H1 (cell line): ENCODE results near the gene EIF2S2. TPM values are rescaled to one million over a fixed set of nuclear protein-coding genes. Genes with fewer than 3 reads are reported as not detected.

Experiments
- CTCF ChIA-PET: fragments of 300-600 bp; sonication (Branson Sonifier 250); formaldehyde crosslinking; loops from one replicate; lab custom pipeline; 2021; ENCODE audit not compliant: partially characterized antibody; lab: Charles Lee
- POLR2A ChIA-PET: fragments of 300-600 bp; sonication (Branson Sonifier 250); formaldehyde crosslinking; loops from one replicate; lab custom pipeline; 2021; ENCODE audit warnings: inconsistent platforms; ENCODE audit not compliant: partially characterized antibody; lab: Charles Lee
- DNase-seq, 2 experiments: peaks; one replicate each; pipeline versions ENCODE4 v3.0.0 to v3.0.0-alpha.2; 2010 to 2022; ENCODE audit warnings: low spot score in 2 of 2, low read depth in 1 of 2, mixed read lengths in 1 of 2
- FAIRE-seq: peaks from 2 replicates; lab custom pipeline; 2011; peaks lifted over from hg19 to GRCh38; lab: Jason Lieb, UNC
- H2AFZ ChIP-seq: 2 replicates; pipeline ENCODE4 v1.8.1; 2012; ENCODE audit warnings: low read length, inconsistent platforms
- H2AK5ac ChIP-seq: 2 replicates; pipeline ENCODE4 v1.6.1; 2013; ENCODE audit warnings: low read depth, low read length
- H2BK120ac ChIP-seq: replicated peaks from 2 replicates; pipeline ENCODE3; 2013; ENCODE audit warnings: low read depth, low read length, inconsistent platforms
- H2BK12ac ChIP-seq: 2 replicates; pipeline ENCODE4 v1.6.1; 2013; ENCODE audit warnings: low read depth, low read length
- H2BK15ac ChIP-seq: 2 replicates; pipeline ENCODE4 v1.6.1; 2013; ENCODE audit warnings: low read length
- H2BK20ac ChIP-seq: 2 replicates; pipeline ENCODE4 v1.6.1; 2013; ENCODE audit warnings: low read length
- H2BK5ac ChIP-seq: 2 replicates; pipeline ENCODE4 v1.6.1; 2013; ENCODE audit warnings: low read depth, low read length
- H3K14ac ChIP-seq: 2 replicates; pipeline ENCODE4 v1.6.1; 2013; ENCODE audit warnings: inconsistent platforms; ENCODE audit not compliant: insufficient read length
- H3K18ac ChIP-seq: 2 replicates; pipeline ENCODE4 v1.6.1; 2013; ENCODE audit warnings: low read length; ENCODE audit errors: extremely low read depth
- H3K23ac ChIP-seq: 2 replicates; pipeline ENCODE4 v1.6.1; 2013; ENCODE audit warnings: inconsistent platforms; ENCODE audit not compliant: insufficient read length
- H3K23me2 ChIP-seq: 2 replicates; pipeline ENCODE4 v1.6.1; 2013; ENCODE audit warnings: low read depth, low read length
- H3K27ac ChIP-seq: 2 replicates; pipeline ENCODE4 v1.6.1; 2011; ENCODE audit warnings: low read depth, low read length, inconsistent platforms
- H3K27me3 ChIP-seq, 4 experiments: replicated peaks in 1 of 4; 1 replicate in 1 of 4; 2 replicates in 3 of 4; pipeline versions ENCODE4 v1.6.1 to v1.8.1; 2011 to 2013; ENCODE audit warnings: low read length in 3 of 4, mild to moderate bottlenecking in 3 of 4, inconsistent platforms in 2 of 4, mixed read lengths in 2 of 4, moderate library complexity in 1 of 4; ENCODE audit not compliant: control insufficient read depth in 3 of 4, insufficient read depth in 3 of 4; ENCODE audit errors: extremely low read depth in 1 of 4
- H3K36me3 ChIP-seq, 4 experiments: 2 replicates each; pipeline versions ENCODE4 v1.6.1 to v1.8.1; 2011 to 2013; ENCODE audit warnings: mild to moderate bottlenecking in 4 of 4, low read length in 3 of 4, moderate library complexity in 2 of 4, control low read depth in 1 of 4, inconsistent platforms in 1 of 4; ENCODE audit not compliant: insufficient read depth in 4 of 4, control insufficient read depth in 2 of 4
- H3K4ac ChIP-seq: replicated peaks from 2 replicates; pipeline ENCODE3; 2013; ENCODE audit warnings: low read length, low read depth, mixed read lengths, inconsistent platforms; ENCODE audit not compliant: insufficient read length
- H3K4me1 ChIP-seq, 4 experiments: replicated peaks in 1 of 4; 1 replicate in 1 of 4; 2 replicates in 3 of 4; pipeline versions ENCODE4 v1.6.1 to v1.8.1; 2011 to 2013; ENCODE audit warnings: low read length in 3 of 4, inconsistent platforms in 2 of 4, mixed read lengths in 1 of 4; ENCODE audit not compliant: insufficient read depth in 4 of 4, control insufficient read depth in 3 of 4
- H3K4me2 ChIP-seq, 2 experiments: 2 replicates each; pipeline versions ENCODE4 v1.6.1 to v1.8.1; 2011 to 2013; ENCODE audit warnings: low read depth in 2 of 2, low read length in 2 of 2, control low read depth in 1 of 2, inconsistent platforms in 1 of 2, mild to moderate bottlenecking in 1 of 2; ENCODE audit not compliant: insufficient read depth in 1 of 2
- H3K4me3 ChIP-seq, 4 experiments: fragments of 200-600, 300-600 bp in 1 of 4; sonication (generic), shearing (Covaris generic), sonication (Bioruptor Twin) in 1 of 4; 2 replicates each; pipeline versions ENCODE4 v1.5.1 to v1.8.1; 2011 to 2016; ENCODE audit warnings: low read length in 4 of 4, low read depth in 3 of 4, control low read depth in 2 of 4, inconsistent platforms in 2 of 4, mild to moderate bottlenecking in 2 of 4, mixed read lengths in 1 of 4, moderate library complexity in 1 of 4; ENCODE audit not compliant: insufficient read depth in 2 of 4; ENCODE audit errors: extremely low read depth in 1 of 4
- H3K56ac ChIP-seq: replicated peaks from 2 replicates; pipeline ENCODE3; 2013; ENCODE audit warnings: low read depth, mild to moderate bottlenecking, mixed read lengths, low read length, inconsistent platforms; ENCODE audit not compliant: insufficient read length
- H3K79me1 ChIP-seq: 2 replicates; pipeline ENCODE4 v1.6.1; 2013; ENCODE audit warnings: low read depth, low read length, control low read depth
- H3K79me2 ChIP-seq, 2 experiments: 2 replicates each; pipeline versions ENCODE4 v1.6.1 to v1.8.1; 2012 to 2013; ENCODE audit warnings: low read length in 2 of 2, mild to moderate bottlenecking in 2 of 2, inconsistent platforms in 1 of 2; ENCODE audit not compliant: insufficient read depth in 2 of 2, control insufficient read depth in 1 of 2
- H3K9ac ChIP-seq, 4 experiments: replicated peaks in 1 of 4; 1 replicate in 1 of 4; 2 replicates in 3 of 4; pipeline versions ENCODE4 v1.6.1 to v1.8.1; 2011 to 2013; ENCODE audit warnings: low read depth in 3 of 4, low read length in 3 of 4, control low read depth in 2 of 4, mild to moderate bottlenecking in 2 of 4, moderate library complexity in 2 of 4, inconsistent platforms in 1 of 4; ENCODE audit errors: extremely low read depth in 1 of 4
- H3K9me3 ChIP-seq, 2 experiments: 2 replicates each; pipeline versions ENCODE4 v1.6.1 to v1.8.1; 2012 to 2013; ENCODE audit warnings: mild to moderate bottlenecking in 2 of 2, moderate library complexity in 2 of 2, control low read depth in 1 of 2, inconsistent platforms in 1 of 2, low read depth in 1 of 2, low read length in 1 of 2, mixed read lengths in 1 of 2; ENCODE audit not compliant: insufficient read depth in 2 of 2
- H4K20me1 ChIP-seq, 2 experiments: replicated peaks in 1 of 2; 2 replicates each; pipeline versions ENCODE3 to v1.8.1; 2011 to 2013; ENCODE audit warnings: inconsistent platforms in 2 of 2, low read length in 2 of 2, mild to moderate bottlenecking in 1 of 2; ENCODE audit not compliant: insufficient read depth in 2 of 2, control insufficient read depth in 1 of 2
- H4K5ac ChIP-seq: 2 replicates; pipeline ENCODE4 v1.6.1; 2013; ENCODE audit warnings: low read length, low read depth, mixed read lengths, inconsistent platforms; ENCODE audit not compliant: insufficient read length
- H4K8ac ChIP-seq: 2 replicates; pipeline ENCODE4 v1.8.0; 2013; ENCODE audit warnings: mild to moderate bottlenecking, moderate library complexity, low read length, inconsistent platforms; ENCODE audit not compliant: insufficient read depth; ENCODE audit errors: extremely low read depth
- H4K91ac ChIP-seq: replicated peaks from 2 replicates; pipeline ENCODE3; 2013; ENCODE audit warnings: low read length, mixed read lengths, inconsistent platforms; ENCODE audit not compliant: insufficient read length
- CBX8 ChIP-seq: fragments of 300-800, 300-1000 bp; sonication (generic); IDR thresholded peaks from 2 replicates; pipeline ENCODE4 v1.7.1; 2016; ENCODE audit warnings: low read depth, low read length, borderline replicate concordance
- POLR2AphosphoS5 ChIP-seq: IDR thresholded peaks from 2 replicates; pipeline ENCODE4 v1.6.1; 2011; ENCODE audit warnings: low read depth, low read length
- POU5F1 ChIP-seq: IDR thresholded peaks from 2 replicates; pipeline ENCODE4 v1.6.1; 2011; ENCODE audit warnings: low read depth, mild to moderate bottlenecking, low read length, moderate library complexity
- SIN3A ChIP-seq, 2 experiments: IDR thresholded peaks in 1 of 2; conservative IDR thresholded peaks in 1 of 2; 2 replicates each; pipeline ENCODE4 v1.6.1; 2011 to 2012; ENCODE audit warnings: low read length in 2 of 2, improper control_type of control experiment in 1 of 2, low read depth in 1 of 2, mild to moderate bottlenecking in 1 of 2
- WGBS, 2 experiments: shearing (Covaris generic) in 1 of 2; methylation state at CpG; one replicate each; pipeline versions ENCODE4 v1.1.6 to v1.1.7; 2013 to 2015; ENCODE audit warnings: low lambda C conversion rate in 2 of 2, mixed read lengths in 2 of 2, inconsistent platforms in 1 of 2, low coverage in 1 of 2, missing lambda C conversion rate in 1 of 2; ENCODE audit not compliant: insufficient replicate concordance in 2 of 2, insufficient coverage in 1 of 2, insufficient read length in 1 of 2; ENCODE audit errors: extremely low coverage in 1 of 2, missing lambda C conversion rate in 1 of 2; 5-methylcytosine and 5-hydroxymethylcytosine counted together
- polyA plus RNA-seq, 7 experiments: library from polyadenylated mRNA; depleted of rRNA in 3 of 7; stranded (reverse) in 5 of 7; unstranded in 2 of 7; fragments of >200 nt in 5 of 7; fragments of 200-250 nt in 2 of 7; gene quantifications; 1 replicate in 5 of 7; 2 replicates in 1 of 7; 4 replicates in 1 of 7; pipeline versions ENCODE4 v1.2.1 to v1.2.3, GENCODE V29; 2011 to 2013; ENCODE audit warnings: missing spikeins in 2 of 7, mixed read lengths in 2 of 7
- total RNA-seq: library from RNA; stranded (reverse); fragmentation: NEBNext Ultra II Directional; extraction: Animal tissue kit (Norgen Biotek cat#: 25700); gene quantifications from 2 replicates; pipeline ENCODE4 v1.2.1, GENCODE V29; 2021
- TF ChIP-seq, protein P1 (sequence below): IDR thresholded peaks from 2 replicates; pipeline ENCODE4 v1.6.1; 2012; ENCODE audit warnings: inconsistent platforms

The EIF2S2 gene
- total and polyA plus RNA-seq, 2 of the 8 experiments (the other 6 are each of a cell fraction or from before 2014, with no cell fraction given) = 59.5 to 142 TPM

- H3K4me2 ChIP-seq = peak overlapping the region; percentile 14 to 28; a peak in 3 of 4 replicates
- peaks cover 0 to 6% (median 0%) of the 10 kb centered on the region in 4 experiments; a peak in 3 of 7 replicates for H3K4me1 ChIP-seq
- no peak overlapping the region for H3K4ac ChIP-seq
- no peak overlapping the region for H2BK120ac ChIP-seq
- peaks cover 13 to 44% (median 25%) of the 10 kb centered on the region in 4 experiments for H3K36me3 ChIP-seq
- no peak overlapping the region for H2AFZ ChIP-seq
- no peaks in the 10 kb centered on the region for H3K9me3 ChIP-seq
- H4K8ac ChIP-seq = no peak overlapping the region
- H3K27ac ChIP-seq = no peak overlapping the region
- H3K9ac ChIP-seq = no peak overlapping the region
- H3K4me3 ChIP-seq = peak overlapping the region in 1 of 4 experiments; percentile 34; a peak in 2 of 8 replicates
- no peak overlapping the region for H3K23ac ChIP-seq
- WGBS, 2 experiments = 90% methylated on average over 4 of the region's 4 CpGs; no CpG with 5 or more reads in 1 of the 2 experiments
- peaks cover 29 to 32% of the 10 kb centered on the region in 2 experiments for H4K20me1 ChIP-seq
- H2BK12ac ChIP-seq = no peak overlapping the region
- peaks cover 5% of the 10 kb centered on the region; the same call in 1 of the 2 replicates for H3K79me1 ChIP-seq
- no peak overlapping the region for H2BK20ac ChIP-seq
- H3K27me3 ChIP-seq = no peaks in the 10 kb centered on the region
- H4K5ac ChIP-seq = no peak overlapping the region
- TF ChIP-seq CBX8 (no peak), POU5F1 (no peak), SIN3A (conservative IDR thresholded peaks at IDR 0.05 in 1 of 2, IDR thresholded peaks at IDR 0.05 in 1 of 2; ENCODE audit: low read depth in 1 of 2, low read length in 2 of 2) (no peak), POLR2AphosphoS5 (0 out of 2 replicates have a peak, but pooled peaks have one; percentile 19)
- TF ChIP-seq, protein P1, sequence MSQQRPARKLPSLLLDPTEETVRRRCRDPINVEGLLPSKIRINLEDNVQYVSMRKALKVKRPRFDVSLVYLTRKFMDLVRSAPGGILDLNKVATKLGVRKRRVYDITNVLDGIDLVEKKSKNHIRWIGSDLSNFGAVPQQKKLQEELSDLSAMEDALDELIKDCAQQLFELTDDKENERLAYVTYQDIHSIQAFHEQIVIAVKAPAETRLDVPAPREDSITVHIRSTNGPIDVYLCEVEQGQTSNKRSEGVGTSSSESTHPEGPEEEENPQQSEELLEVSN = no peak
- no peak for DNase-seq
- H2BK5ac ChIP-seq = no peak overlapping the region
- H3K14ac ChIP-seq = no peak overlapping the region
- no peak for FAIRE-seq
- no peak overlapping the region for H2AK5ac ChIP-seq
- peaks cover 9% of the 10 kb centered on the region for H3K23me2 ChIP-seq
- H2BK15ac ChIP-seq = no peak overlapping the region
- H3K18ac ChIP-seq = no peak overlapping the region
- no peak overlapping the region for H4K91ac ChIP-seq
- peaks cover 40 to 82% of the 10 kb centered on the region in 2 experiments for H3K79me2 ChIP-seq
- POLR2A ChIA-PET = interaction anchor here (0.5 to 11.7 kb wide), 14 partner anchors 9 to 182 kb away, joined by 3 to 236 read pairs (median 4); no protein-coding TSS in a partner anchor
- CTCF ChIA-PET = interaction anchor here (0.6 to 1.8 kb wide), 4 partner anchors 21 to 285 kb away, joined by 3 to 4 read pairs (median 3); no protein-coding TSS in a partner anchor
- H3K56ac ChIP-seq = no peak overlapping the region
These were observed 3.3 kb downstream of the EIF2S2 start for GRCh38 chr20:34108616-34109174.
